OCI-LY1 (cell line): ENCODE measurements around the gene SSTR5.

Experiments
- CTCF ChIP-seq: fragments of 200-600 bp; sonication (generic), shearing (Covaris generic); IDR thresholded peaks from 2 replicates; pipeline ENCODE4 v1.5.1; 2017; ENCODE audit warnings: mild to moderate bottlenecking, antibody characterized with exemption, low read length, moderate library complexity, mixed read lengths
- EZH2 ChIP-seq: fragments of 200-600 bp; sonication (generic), shearing (Covaris generic); IDR thresholded peaks from 2 replicates; pipeline ENCODE4 v1.8.0; 2017; ENCODE audit warnings: borderline replicate concordance, mixed run types, mild to moderate bottlenecking, antibody characterized with exemption, low read length, moderate library complexity, mixed read lengths

- TF ChIP-seq CTCF (no peak), EZH2 (no peak)
Measured at GRCh38 chr16:1082952-1083675, 10.6 kb downstream of the SSTR5 start.
